GM18498 (cell line): ENCODE measurements around the gene OXCT1.
A peak's percentile ranks its signal among the peaks of the same experiment; 100 is the strongest.
"Not testable (repeated sequence)": the region's sequence is repeated elsewhere in the genome, so short reads cannot be mapped to it uniquely, and the experiment has no call there.

ENCODE experiments used
- ATAC-seq: cut with Tn5 transposase; IDR thresholded peaks from one replicate; pipeline ENCODE4 v1.9.1; 2021; ENCODE audit warnings: mild to moderate bottlenecking, moderate library complexity; ENCODE audit not compliant: unreplicated experiment

The OXCT1 gene

GRCh38 chr5:41831155-41831554, 39.1 kb downstream of the OXCT1 start:
- peak; percentile 93 for ATAC-seq

GRCh38 chr5:41827792-41828191, 42.4 kb downstream of the OXCT1 start:
- no peak for ATAC-seq

GRCh38 chr5:41822036-41822435, 48.2 kb downstream of the OXCT1 start:
- no peak for ATAC-seq

GRCh38 chr5:41821051-41821450, 49.2 kb downstream of the OXCT1 start:
- ATAC-seq, result no peak

GRCh38 chr5:41820150-41820549, 50.1 kb downstream of the OXCT1 start:
- ATAC-seq, result no peak

- no peak for ATAC-seq
Measured at GRCh38 chr5:41817625-41818301, 52.5 kb downstream of the OXCT1 start.

- ATAC-seq, result no peak
Measured at GRCh38 chr5:41815663-41816229, 54.5 kb downstream of the OXCT1 start.

GRCh38 chr5:41815261-41815660, 55.0 kb downstream of the OXCT1 start:
- ATAC-seq, result no peak

GRCh38 chr5:41814306-41814705, 55.9 kb downstream of the OXCT1 start:
- not testable (repeated sequence) for ATAC-seq

- no peak for ATAC-seq
Measured at GRCh38 chr5:41812156-41812555, 58.1 kb downstream of the OXCT1 start.

- ATAC-seq, result peak; percentile 76
Measured at GRCh38 chr5:41809128-41809527, 61.1 kb downstream of the OXCT1 start.

GRCh38 chr5:41808294-41808693, 61.9 kb downstream of the OXCT1 start:
- ATAC-seq, result no peak

- ATAC-seq, result no peak
Measured at GRCh38 chr5:41797662-41798061, 72.6 kb downstream of the OXCT1 start.

GRCh38 chr5:41796061-41796460, 74.2 kb downstream of the OXCT1 start:
- ATAC-seq, result no peak

GRCh38 chr5:41795125-41795524, 75.1 kb downstream of the OXCT1 start:
- no peak for ATAC-seq

GRCh38 chr5:41794471-41794870, 75.8 kb downstream of the OXCT1 start:
- ATAC-seq, result no peak

- no peak for ATAC-seq
Measured at GRCh38 chr5:41793141-41793770, 77.0 kb downstream of the OXCT1 start.

GRCh38 chr5:41790038-41790776, 80.0 kb downstream of the OXCT1 start:
- no peak for ATAC-seq

- ATAC-seq, result no peak
Measured at GRCh38 chr5:41789434-41789833, 80.8 kb downstream of the OXCT1 start.

- ATAC-seq, result no peak
Measured at GRCh38 chr5:41788941-41789368, 81.3 kb downstream of the OXCT1 start.

GRCh38 chr5:41787265-41787664, 83.0 kb downstream of the OXCT1 start:
- ATAC-seq, result peak; percentile 51

GRCh38 chr5:41785061-41785460, 85.2 kb downstream of the OXCT1 start:
- ATAC-seq, result no peak
